DMS153 treated with DMSO at 0.1 percent for 48 hours (cell line): ENCODE measurements around the gene SFXN4.
"Not testable (repeated sequence)": the region's sequence is repeated elsewhere in the genome, so short reads cannot be mapped to it uniquely, and the experiment has no call there.

Experiments
- DNase-seq: peaks from one replicate; lab custom pipeline; 2025; ENCODE audit not compliant: unreplicated experiment; lab: John Stamatoyannopoulos, UW

SFXN4 gene

GRCh38 chr10:119149157-119149556 lies 16.4 kb downstream of the SFXN4 start:
- no peak for DNase-seq

DNA sequence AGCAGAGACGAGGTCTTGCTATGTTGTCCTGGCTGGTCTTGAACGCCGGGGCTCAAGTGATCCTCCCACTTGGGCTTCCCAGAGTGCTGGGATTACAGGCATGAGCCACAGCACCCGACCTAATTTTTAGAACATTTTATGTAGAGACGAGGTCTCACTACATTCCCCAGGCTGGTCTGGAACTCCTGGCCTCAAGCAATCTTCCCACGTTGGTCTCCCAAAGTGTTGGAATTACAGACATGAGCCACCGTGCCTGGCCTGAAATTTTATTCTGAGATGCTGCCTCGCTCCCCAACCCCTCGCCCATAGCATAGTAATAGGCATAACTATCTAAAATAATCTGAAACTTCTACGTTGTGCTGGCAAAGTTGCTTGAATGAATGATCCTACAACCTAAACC lies 21.9 kb downstream of the SFXN4 start:
- no peak for DNase-seq

- no peak for DNase-seq
Observed at GRCh38 chr10:119140603-119141245, 24.8 kb downstream of the SFXN4 start.

DNA sequence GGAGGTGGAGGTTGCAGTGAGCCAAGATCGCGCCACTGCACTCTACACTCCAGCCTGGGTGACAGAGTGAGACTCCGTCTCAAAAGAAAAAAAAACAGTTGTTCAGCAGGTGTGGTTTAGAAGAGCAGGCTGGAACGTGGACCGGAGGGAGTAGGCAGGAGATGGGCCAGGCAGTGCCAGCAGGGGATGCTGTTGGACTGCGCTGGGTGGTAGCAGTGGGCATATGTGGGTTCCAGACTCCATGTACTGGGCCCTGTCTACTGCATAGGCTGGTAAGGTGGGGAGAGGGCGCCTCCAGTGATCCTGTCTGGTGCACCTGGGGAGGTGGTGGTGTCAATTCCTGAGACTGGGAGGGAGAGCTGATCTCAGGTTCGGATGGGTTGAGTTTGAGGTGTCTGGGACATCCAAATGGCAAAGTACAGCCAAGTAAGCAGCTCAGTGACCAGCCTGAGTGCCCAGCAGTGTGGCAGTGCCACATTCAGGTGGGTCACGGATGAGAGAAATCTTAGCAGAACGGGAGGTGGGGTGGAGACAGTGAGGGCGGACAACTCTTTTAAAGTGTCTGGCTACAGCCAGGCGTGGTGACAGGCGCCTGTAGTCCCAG lies 25.9 kb downstream of the SFXN4 start:
- no peak for DNase-seq

GRCh38 chr10:119138346-119139306 lies 26.9 kb downstream of the SFXN4 start:
- DNase-seq: no peak

- DNase-seq: not testable (repeated sequence)
Observed at GRCh38 chr10:119137878-119138277, 27.6 kb downstream of the SFXN4 start.

DNA sequence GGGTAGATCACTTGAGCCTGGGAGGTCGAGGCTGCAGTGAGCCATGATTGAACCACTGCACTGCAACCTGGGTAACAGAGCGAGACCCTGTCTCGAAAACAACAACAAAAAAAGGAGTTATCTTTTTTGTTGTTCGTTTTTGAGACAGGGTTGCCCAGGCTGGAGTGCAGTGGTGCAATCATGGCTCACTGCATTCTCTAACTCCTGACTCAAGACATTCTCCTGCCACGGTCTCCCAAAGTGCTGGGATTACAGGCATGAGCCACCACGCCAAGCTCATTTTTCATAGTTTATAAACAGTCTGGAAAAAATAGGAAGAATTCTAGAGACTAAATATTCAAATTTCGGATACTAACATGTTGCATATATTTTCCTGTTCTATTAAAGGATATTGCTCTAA lies 29.4 kb downstream of the SFXN4 start:
- no peak for DNase-seq

DNA sequence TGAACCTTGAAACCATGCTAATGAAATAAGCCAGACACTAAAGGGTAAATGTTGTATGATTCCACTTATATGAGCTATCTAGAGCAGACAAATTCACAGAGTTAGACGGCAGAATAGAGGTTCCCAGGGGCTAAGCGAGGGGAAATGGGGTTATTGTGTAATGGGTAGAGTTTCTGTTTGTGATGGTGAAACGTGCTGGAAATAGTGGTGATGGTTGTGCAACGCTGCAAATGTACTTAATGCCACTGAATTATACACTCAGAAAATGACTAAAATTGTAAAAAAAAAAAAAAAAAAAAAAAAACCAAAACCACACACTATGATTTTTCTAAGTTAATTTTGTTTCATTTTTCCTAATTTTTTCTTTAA lies 30.0 kb downstream of the SFXN4 start:
- no peak for DNase-seq

DNA sequence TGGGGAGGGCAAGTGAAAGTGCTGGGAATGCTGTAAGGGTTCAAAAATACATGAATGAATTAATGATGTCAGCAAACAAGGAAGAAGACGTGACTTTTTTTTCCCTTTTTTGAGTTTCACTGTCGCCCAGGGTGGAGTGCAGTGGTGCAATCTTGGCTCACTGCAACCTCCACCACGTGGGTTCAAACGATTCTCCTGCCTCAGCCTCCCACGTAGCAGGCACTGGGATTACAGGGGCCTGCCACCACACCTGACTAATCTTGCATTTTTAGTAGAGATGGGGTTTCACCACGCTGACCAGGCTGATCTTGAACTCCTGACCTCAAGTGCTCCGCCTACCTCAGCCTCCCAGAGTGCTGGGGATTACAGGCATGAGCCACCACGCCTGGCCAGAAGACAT lies 31.6 kb downstream of the SFXN4 start:
- no peak for DNase-seq

DNA sequence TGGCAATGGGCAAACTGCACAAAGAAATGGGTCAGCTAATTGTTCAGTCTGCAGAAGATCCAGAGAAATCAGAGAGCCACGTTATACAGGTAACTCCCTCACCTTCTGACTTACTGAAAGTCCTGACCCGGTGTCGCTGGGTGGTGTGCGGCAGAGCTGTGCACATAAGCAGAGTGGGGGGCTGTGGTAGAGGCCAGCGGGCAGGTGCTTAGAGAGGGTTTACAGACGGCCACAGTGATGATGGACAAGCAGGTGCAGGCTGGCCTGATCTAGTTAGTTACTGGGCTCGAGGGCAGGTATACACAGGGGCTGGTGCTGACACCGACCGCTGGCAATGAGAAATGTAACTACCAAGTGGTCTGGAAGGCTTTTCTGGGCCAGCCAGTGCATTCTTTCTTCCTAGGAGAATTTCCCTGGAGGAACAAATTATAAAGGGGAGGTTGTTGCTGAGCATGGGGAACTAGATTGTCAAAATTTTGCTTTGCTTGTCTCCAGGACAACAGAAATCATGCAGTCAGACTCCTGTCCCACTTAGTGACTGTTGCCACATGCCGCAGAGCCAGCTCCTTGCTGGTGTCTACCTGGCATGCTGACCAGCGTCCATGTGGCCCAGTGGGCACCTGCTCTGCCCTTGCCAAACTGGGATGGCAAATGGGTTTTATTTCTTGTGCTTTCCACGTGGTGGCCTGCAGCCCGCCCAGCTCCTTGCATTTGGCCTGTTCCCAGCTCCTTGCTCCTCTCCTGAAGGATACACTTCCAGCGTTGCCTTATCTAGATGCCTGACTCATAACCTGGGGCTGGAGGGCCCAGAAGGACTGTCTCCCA lies 32.8 kb downstream of the SFXN4 start:
- DNase-seq: no peak

DNA sequence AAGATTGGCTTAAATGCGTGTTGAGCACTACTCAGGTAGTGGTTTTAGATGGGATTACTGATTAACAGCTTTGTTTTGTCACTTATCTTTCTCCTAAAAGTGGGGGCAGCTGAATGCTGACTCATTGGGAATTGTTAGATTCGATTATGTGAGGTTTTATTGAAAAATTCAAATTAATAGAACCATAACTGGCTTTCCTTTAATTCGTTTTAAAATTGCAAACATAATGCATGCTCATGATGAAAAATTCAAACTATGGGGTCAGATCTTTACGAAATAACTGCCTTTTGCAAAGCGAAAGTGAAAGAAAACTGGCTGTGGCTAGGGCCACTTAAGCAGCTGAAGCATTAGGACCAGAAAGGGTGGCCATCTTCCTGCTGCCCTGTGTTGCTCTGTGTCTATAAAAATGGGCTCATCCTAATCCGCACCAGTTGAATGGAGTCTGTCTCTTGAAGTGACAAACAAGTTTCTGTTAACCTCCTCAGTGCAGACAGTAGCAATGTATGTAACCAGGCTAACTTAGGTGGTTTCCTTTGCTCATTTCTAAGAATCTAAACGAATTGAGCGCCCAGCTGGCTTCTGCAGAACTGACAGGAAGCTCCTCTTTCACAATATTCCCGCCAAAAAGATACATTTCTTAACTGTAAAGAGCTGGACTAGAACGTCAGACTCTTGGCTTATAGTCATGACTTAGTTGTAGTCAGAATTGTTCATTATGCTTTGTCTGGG lies 33.8 kb downstream of the SFXN4 start:
- DNase-seq: no peak

GRCh38 chr10:119129721-119130120 lies 35.8 kb downstream of the SFXN4 start:
- no peak for DNase-seq

DNA sequence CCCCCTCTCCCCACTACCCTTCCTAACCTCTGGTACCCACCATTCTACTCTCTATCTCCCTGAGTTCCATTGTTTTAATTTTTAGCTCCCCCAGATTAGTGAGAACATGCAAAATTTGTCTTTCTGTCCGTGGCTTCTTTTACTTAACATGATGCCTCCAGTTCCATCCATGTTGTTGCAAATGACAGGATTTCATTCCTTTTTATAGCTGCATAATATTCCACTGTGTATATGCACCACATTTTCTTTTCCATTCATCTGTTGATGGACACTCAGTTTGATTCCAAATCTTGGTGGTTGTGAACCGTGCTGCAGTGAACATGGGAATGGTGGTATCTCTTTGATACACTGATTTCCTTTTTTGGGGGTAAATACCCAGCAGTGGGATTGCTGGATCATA lies 39.6 kb downstream of the SFXN4 start:
- DNase-seq: no peak

DNA sequence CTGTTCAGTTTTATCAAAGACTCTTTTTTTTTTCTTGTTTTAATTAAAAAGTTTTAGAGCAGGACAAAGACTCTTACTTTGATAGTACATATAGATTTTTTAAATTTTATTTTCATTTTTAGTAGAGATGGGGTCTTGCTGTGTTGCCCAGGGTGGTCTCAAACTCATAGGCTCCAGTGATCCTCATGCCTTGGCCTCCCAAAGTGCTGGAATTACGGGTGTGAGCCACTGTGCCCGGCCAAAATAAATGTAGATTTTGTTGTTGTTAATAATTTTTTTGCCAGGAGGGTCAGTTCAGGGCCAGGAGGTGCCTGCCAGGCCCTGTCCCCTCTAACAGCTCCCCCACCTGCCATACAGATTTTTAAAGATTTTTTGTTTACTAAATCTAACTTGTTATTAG lies 44.6 kb downstream of the SFXN4 start:
- no peak for DNase-seq

GRCh38 chr10:119120413-119120867 lies 45.1 kb downstream of the SFXN4 start:
- no peak for DNase-seq

GRCh38 chr10:119119400-119119799 lies 46.1 kb downstream of the SFXN4 start:
- DNase-seq: no peak

DNA sequence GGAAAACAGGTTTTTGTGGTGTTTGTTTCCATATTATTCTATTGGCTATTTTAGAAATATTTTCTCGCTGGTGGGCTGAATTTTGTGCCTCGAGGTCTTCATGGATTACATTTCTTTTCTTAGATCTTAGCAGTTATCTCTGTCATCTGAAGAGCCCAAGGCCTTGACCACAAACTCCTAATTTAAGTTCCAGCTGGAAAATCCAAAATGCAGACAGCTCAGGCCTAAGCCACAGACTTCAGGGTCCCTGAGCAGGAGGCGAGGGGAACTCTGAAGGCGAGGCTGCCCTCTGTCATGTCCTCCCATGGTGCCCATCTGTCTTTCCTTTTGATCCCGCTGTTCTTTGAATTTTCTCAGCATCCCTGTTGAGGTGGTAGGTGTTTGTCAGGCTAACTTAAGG lies 47.3 kb downstream of the SFXN4 start:
- no peak for DNase-seq

- DNase-seq: no peak
Observed at GRCh38 chr10:119116326-119116951, 49.1 kb downstream of the SFXN4 start.

GRCh38 chr10:119115926-119116325 lies 49.6 kb downstream of the SFXN4 start:
- DNase-seq: no peak
